Panc1 (cell line): ENCODE data around the gene LRRC59. TPM values are rescaled to one million over a fixed set of nuclear protein-coding genes. Genes with fewer than 3 reads are reported as not detected.
"Not testable (repeated sequence)": the region's sequence is repeated elsewhere in the genome, so short reads cannot be mapped to it uniquely, and the experiment has no call there.

Source experiments
- ATAC-seq: fragments of 200-7000 bp; cut with Tn5 transposase; 2 replicates; pipeline ENCODE4 v1.9.1; 2020; ENCODE audit warnings: mild to moderate bottlenecking, moderate library complexity
- BruUV-seq: library from RNA; stranded (reverse); fragments of 400-500 nt; replicated peaks from 2 replicates; lab custom pipeline; 2021; lab: Mats Ljungman, UMichigan
- CTCF ChIA-PET: fragments of 300-600 bp; sonication (Branson Sonifier 250); formaldehyde crosslinking; loops from one replicate; lab custom pipeline; 2022; ENCODE audit warnings: antibody characterized with exemption; lab: Charles Lee
- POLR2A ChIA-PET: fragments of 300-600 bp; sonication (Branson Sonifier 250); formaldehyde crosslinking; loops from one replicate; lab custom pipeline; 2022; ENCODE audit warnings: antibody characterized with exemption; lab: Charles Lee
- DNase-seq: peaks from one replicate; pipeline ENCODE4 v3.0.0-alpha.2; 2010; ENCODE audit warnings: low read depth, low spot score
- H3K27ac ChIP-seq: 2 replicates; pipeline ENCODE4 v1.5.1; 2011; ENCODE audit warnings: mild to moderate bottlenecking, low read length, inconsistent platforms
- H3K27me3 ChIP-seq: fragments of 200-500 bp; sonication (Bioruptor generic); 2 replicates; pipeline ENCODE4 v1.6.0; 2014; ENCODE audit warnings: low read length, inconsistent platforms; ENCODE audit not compliant: control insufficient read depth, insufficient read depth
- H3K36me3 ChIP-seq: fragments of 200-500 bp; sonication (Bioruptor generic); 2 replicates; pipeline ENCODE4 v1.5.1; 2014; ENCODE audit warnings: inconsistent platforms, mild to moderate bottlenecking, low read length, moderate library complexity; ENCODE audit not compliant: control insufficient read depth, insufficient read depth
- H3K4me1 ChIP-seq: 2 replicates; pipeline ENCODE4 v1.5.1; 2011; ENCODE audit warnings: inconsistent platforms, mild to moderate bottlenecking, low read length, moderate library complexity; ENCODE audit not compliant: control insufficient read depth, insufficient read depth
- H3K4me3 ChIP-seq, 2 experiments: 2 replicates each; pipeline ENCODE4 v1.5.1; 2011 to 2012; ENCODE audit warnings: low read depth in 2 of 2, low read length in 2 of 2, mild to moderate bottlenecking in 2 of 2, inconsistent platforms in 1 of 2, moderate library complexity in 1 of 2
- H3K9me3 ChIP-seq: fragments of 200-500 bp; sonication (Bioruptor generic); 2 replicates; pipeline ENCODE4 v1.5.1; 2014; ENCODE audit warnings: low read depth, mild to moderate bottlenecking, inconsistent platforms, low read length, moderate library complexity; ENCODE audit not compliant: control insufficient read depth, insufficient read depth
- POLR2AphosphoS5 ChIP-seq: IDR thresholded peaks from 2 replicates; pipeline ENCODE4 v1.6.1; 2012; ENCODE audit warnings: mild to moderate bottlenecking, low read depth, low read length, moderate library complexity
- REST ChIP-seq, 2 experiments: IDR thresholded peaks; 2 replicates each; pipeline ENCODE4 v1.6.1; 2011 to 2012; ENCODE audit warnings: low read depth in 2 of 2, control low read depth in 1 of 2, low read length in 1 of 2, mild to moderate bottlenecking in 1 of 2, moderate library complexity in 1 of 2; ENCODE audit not compliant: insufficient read depth in 1 of 2
- SIN3A ChIP-seq: IDR thresholded peaks from 2 replicates; pipeline ENCODE4 v1.6.1; 2012; ENCODE audit warnings: low read depth, mild to moderate bottlenecking, low read length, moderate library complexity, borderline replicate concordance; ENCODE audit not compliant: insufficient read depth
- TCF7L2 ChIP-seq: IDR thresholded peaks from 2 replicates; pipeline ENCODE4 v1.6.1; 2011; ENCODE audit warnings: mild to moderate bottlenecking, low read depth, low read length, inconsistent platforms
- in situ Hi-C: cut with HindIII; loops from 2 replicates; pipeline ENCODE4 v1.10.0; 2016; ENCODE audit warnings: low sequenced_read_pairs, low pct_unique_long_range_greater_than_20kb
- intact Hi-C: fragments of 100-400 bp; cut with micrococcal nuclease; formaldehyde crosslinking; loops from one replicate; pipeline ENCODE4 v1.10.0; 2022; ENCODE audit not compliant: unreplicated experiment
- total RNA-seq: library from RNA; stranded (reverse); gene quantifications from one replicate; pipeline ENCODE4 v1.2.1, GENCODE V29; 2021; ENCODE audit not compliant: unreplicated experiment
- TF ChIP-seq, protein P1 (sequence below): fragments of 450-650 bp; IDR thresholded peaks from 2 replicates; pipeline ENCODE4 v1.5.1; 2017; ENCODE audit warnings: mild to moderate bottlenecking

LRRC59 gene
- total RNA-seq, 1 experiment from 2014 or later: 167 TPM

DNA sequence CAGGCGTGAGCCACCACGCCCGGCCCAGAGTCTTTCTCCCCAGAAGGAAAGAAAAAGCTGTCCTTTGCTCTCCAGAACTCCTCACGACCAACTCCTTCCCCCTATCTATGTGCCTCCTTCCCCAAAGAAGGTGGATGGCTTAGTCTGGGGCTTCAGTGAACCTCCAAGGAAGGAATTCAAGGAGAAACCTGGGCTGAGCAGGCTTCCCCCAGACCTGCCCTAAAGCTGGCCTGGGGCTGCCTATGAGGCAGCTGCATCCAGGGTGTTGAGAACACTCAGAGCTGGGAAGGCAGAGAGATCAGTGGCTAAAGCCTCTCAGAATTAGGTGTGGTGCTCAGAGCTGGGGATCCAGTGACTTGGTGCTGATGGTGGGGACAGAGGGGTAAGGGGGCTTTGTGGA lies 32.5 kb upstream of the LRRC59 start:
- Histone ChIP-seq H3K9me3 (no peaks in the 10 kb centered on the region), H3K27ac (no peak overlapping the region), H3K4me3 (no peak overlapping the region), H3K27me3 (no peaks in the 10 kb centered on the region), H3K36me3 (no peaks in the 10 kb centered on the region; the same call in 1 of the 2 replicates), H3K4me1 (peaks cover 17% of the 10 kb centered on the region)
- intact Hi-C loops: no loop called here
- no TSS peak for BruUV-seq
- ChIA-PET POLR2A (interaction anchor here (0.6 kb wide), 1 partner anchor 16 kb away, joined by 3 read pairs; no protein-coding TSS in a partner anchor), CTCF (no interaction called here)
- ATAC-seq (no peak), DNase-seq (no peak)
- in situ Hi-C loops: no loop called here
- TF ChIP-seq, protein P1, sequence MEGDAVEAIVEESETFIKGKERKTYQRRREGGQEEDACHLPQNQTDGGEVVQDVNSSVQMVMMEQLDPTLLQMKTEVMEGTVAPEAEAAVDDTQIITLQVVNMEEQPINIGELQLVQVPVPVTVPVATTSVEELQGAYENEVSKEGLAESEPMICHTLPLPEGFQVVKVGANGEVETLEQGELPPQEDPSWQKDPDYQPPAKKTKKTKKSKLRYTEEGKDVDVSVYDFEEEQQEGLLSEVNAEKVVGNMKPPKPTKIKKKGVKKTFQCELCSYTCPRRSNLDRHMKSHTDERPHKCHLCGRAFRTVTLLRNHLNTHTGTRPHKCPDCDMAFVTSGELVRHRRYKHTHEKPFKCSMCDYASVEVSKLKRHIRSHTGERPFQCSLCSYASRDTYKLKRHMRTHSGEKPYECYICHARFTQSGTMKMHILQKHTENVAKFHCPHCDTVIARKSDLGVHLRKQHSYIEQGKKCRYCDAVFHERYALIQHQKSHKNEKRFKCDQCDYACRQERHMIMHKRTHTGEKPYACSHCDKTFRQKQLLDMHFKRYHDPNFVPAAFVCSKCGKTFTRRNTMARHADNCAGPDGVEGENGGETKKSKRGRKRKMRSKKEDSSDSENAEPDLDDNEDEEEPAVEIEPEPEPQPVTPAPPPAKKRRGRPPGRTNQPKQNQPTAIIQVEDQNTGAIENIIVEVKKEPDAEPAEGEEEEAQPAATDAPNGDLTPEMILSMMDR: no peak
- TF ChIP-seq REST (IDR thresholded peaks at IDR 0.05; ENCODE audit: insufficient read depth in 1 of 2, low read depth in 2 of 2, low read length in 1 of 2) (no peak), TCF7L2 (no peak), SIN3A (no peak), POLR2AphosphoS5 (no peak)

GRCh38 chr17:50428831-50429424 lies 31.6 kb upstream of the LRRC59 start:
- peaks cover 17% of the 10 kb centered on the region for H3K4me1 ChIP-seq
- ChIA-PET POLR2A (interaction anchor here (0.6 kb wide), 1 partner anchor 17 kb away, joined by 3 read pairs; no protein-coding TSS in a partner anchor), CTCF (interaction anchor here (0.6 to 0.7 kb wide), 2 partner anchors 32 to 49 kb away, joined by 3 to 7 read pairs; partner anchors contain the start of gene LRRC59)
- in situ Hi-C loops (no loop called here), intact Hi-C loops (no loop called here)
- no peaks in the 10 kb centered on the region; the same call in 1 of the 2 replicates for H3K36me3 ChIP-seq
- H3K27ac ChIP-seq: no peak overlapping the region
- DNase-seq: no peak
- no peaks in the 10 kb centered on the region for H3K9me3 ChIP-seq
- TF ChIP-seq, protein P1: no peak
- TF ChIP-seq POLR2AphosphoS5: no peak
- TF ChIP-seq SIN3A: no peak
- no peak for TF ChIP-seq REST (IDR thresholded peaks at IDR 0.05; ENCODE audit: insufficient read depth in 1 of 2, low read depth in 2 of 2, low read length in 1 of 2)
- no peak for TF ChIP-seq TCF7L2
- BruUV-seq: no TSS peak
- H3K4me3 ChIP-seq: no peak overlapping the region
- no peak for ATAC-seq
- no peaks in the 10 kb centered on the region for H3K27me3 ChIP-seq

GRCh38 chr17:50428126-50428525 lies 30.8 kb upstream of the LRRC59 start:
- DNase-seq, BruUV-seq, ATAC-seq, CTCF ChIA-PET, POLR2A ChIA-PET, in situ Hi-C loops, H3K4me3 ChIP-seq, intact Hi-C loops, H3K36me3 ChIP-seq, H3K9me3 ChIP-seq, H3K27ac ChIP-seq, H3K27me3 ChIP-seq: not testable (repeated sequence)
- peaks cover 20% of the 10 kb centered on the region for H3K4me1 ChIP-seq
